GM19372 (cell line): ENCODE data around the gene COQ8A.
"Not testable (repeated sequence)": the region's sequence is repeated elsewhere in the genome, so short reads cannot be mapped to it uniquely, and the experiment has no call there.

Experiments
- ATAC-seq: cut with Tn5 transposase; IDR thresholded peaks from one replicate; pipeline ENCODE4 v1.9.1; 2021; ENCODE audit warnings: mild to moderate bottlenecking, low read depth, moderate library complexity; ENCODE audit not compliant: unreplicated experiment

The COQ8A gene

DNA sequence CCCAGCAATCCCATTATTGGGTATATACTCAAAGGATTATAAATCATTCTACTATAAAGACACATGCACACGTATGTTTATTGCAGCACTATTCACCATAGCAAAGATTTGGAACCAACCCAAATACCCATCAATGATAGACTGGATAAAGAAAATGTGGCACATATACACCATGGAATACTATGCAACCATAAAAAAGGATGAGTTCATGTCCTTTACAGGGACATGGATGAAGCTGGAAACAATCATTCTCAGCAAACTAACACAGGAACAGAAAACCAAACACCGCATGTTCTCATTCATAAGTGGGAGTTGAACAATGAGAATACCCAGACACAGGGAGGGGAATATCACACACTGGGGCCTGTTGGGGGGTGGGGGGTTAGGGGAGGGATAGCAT lies 59.5 kb downstream of the COQ8A start:
- not testable (repeated sequence) for ATAC-seq

DNA sequence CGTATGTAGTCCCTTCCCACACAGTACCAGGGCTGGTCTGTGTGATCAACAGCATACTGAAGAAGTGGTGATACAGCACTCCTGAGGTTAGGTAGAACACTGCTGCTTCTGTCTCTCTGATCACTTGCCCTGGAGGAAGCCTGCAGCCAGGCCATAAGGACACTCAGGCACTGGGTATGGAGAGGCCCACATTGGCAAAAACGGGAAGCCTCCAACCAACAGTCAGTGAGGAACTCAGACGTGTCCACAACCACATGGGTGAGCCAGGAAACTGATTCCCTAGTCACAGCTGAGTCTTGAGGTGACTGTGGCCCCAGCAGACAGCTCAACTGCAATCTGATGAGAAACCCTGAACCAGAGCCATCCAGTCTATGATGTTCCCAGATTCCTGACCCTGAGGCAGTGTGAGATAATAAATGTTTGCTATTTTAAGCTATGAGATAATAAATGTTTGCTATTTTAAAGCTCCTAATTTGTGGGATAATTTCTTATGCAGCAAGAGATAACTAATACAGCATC lies 62.5 kb downstream of the COQ8A start:
- no peak for ATAC-seq

DNA sequence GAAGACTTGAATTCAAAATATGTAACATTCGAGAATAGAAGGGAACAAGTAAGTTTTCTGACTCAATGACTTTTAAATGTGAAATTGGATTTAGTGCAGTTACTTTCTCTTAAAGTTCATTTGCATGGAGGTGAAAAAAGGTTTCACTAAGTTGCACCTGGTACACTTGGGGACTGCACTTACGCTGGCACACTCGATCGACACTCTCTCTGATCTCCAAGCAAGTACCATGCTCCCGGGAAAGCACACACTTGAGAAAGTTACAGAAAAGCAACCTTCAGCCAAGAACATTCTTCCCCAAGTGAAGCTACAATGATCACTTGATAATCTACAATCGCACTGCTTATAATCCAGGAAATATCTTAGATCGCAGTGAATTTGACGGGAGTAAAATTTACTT lies 63.1 kb downstream of the COQ8A start:
- ATAC-seq: no peak

DNA sequence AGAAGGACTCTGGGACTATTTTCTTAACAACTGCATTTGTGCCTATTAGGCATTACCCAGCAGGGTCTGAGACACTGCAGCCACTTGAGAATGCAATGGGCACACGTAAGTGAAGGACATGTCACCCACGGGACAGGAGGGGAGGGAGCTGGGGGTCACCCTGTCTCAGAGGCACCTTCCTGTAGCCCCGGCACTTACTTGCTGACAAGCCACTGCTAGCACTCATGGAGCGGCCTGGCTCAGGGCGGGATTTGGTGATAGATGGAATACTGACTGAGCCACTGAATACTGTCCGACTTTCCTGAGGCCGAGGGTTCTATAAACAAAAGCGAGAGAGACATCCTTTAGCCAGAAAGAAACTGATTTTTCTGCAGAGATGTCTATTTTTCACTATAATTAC lies 64.7 kb downstream of the COQ8A start:
- ATAC-seq: no peak

DNA sequence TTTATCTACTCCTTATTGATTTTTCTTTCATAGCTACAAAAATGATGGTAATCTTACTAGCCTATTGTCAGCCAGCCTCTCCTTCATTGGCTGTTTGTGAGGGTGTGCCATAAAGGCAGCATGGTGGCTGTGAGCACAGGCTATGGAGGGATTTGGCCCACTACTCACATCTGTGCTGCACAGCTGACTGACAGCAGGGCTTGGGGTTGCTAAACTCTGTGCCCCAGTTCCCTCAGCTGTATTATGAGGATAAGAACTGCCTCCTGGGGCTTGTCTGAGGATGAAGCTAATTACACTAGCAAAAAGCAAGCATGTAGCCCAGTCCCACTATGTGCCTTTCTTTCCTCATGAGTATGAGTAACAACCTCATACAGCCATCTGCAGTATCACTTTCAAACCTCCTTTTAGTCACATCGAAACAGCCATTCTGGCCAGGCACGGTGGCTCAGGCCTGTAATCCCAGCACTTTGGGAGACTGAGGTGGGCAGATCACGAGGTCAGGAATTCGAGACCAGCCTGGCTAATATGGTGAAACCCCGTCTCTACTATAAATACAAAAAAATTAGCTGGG lies 66.2 kb downstream of the COQ8A start:
- ATAC-seq: no peak

DNA sequence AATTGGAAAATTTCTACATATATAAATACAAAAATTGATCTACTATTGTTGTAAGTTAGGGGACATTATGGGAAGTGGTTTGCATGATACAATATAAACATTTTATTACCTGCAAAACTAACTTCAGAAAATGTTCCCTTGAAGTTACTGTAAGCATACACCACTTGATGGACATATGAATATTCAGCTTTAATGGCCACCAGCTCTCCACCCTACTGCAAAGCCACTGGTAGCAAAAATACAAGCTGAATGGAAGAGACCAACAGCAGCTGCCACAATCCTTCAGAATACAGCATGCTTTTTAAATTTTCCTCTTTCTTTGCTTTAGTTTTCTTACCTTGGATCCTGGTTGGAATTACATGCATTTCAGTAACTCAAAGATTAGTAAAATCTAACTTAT lies 69.8 kb downstream of the COQ8A start:
- ATAC-seq: no peak

DNA sequence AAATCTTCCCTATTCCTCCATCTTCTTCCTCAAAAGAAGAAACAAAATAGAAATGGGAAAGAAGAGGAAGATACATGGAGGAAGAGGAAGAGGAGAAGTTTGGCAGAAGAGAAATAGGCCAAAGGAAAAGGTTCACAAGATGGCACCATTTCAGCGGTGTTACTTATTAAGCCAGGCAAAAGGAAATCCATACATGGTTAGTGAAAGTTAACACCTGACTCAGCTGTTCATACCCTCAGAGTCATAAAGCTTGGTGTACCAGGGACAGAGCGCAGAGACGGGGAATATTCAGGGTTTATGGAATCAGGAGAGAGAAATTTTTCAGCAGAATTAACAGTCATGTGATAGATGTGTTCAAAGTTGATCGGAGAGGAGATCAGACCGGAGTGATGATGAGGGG lies 70.6 kb downstream of the COQ8A start:
- no peak for ATAC-seq

DNA sequence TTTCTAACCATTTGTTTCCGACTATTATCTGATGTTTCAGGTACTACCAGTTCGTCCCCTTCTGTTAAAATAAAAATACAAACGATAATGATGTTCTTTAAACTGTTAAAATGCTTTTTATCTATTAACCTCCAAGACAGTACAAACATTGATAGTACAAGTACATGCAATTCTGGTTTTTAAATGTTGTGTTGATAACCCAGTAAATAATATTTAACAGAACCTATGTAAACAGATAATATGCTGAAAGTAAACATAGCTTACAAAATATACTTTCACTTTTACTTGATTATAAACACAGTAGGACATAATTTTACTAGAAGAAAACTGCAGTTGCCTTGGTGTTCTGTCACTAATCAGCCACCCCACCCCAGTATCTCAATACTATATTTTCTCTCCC lies 76.9 kb downstream of the COQ8A start:
- no peak for ATAC-seq

DNA sequence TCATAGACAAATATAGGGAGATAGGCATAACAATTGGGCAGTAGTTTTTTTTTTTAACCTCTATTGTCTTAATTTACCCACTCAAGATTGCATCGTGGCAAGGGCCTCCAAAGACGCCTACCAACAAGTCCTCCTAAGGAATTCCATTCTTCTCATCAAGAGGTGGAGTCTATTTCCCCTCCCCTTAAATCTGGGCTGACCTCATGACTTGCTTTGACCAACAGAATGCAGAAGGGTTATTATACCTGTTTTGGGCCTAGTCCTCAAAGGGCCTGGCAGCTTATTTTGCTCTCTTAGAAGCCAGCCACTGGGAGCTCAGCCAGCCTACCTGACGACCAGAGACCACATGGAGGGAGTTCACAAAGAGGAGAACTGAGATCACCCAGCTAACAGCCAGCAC lies 92.3 kb downstream of the COQ8A start:
- ATAC-seq: no peak

DNA sequence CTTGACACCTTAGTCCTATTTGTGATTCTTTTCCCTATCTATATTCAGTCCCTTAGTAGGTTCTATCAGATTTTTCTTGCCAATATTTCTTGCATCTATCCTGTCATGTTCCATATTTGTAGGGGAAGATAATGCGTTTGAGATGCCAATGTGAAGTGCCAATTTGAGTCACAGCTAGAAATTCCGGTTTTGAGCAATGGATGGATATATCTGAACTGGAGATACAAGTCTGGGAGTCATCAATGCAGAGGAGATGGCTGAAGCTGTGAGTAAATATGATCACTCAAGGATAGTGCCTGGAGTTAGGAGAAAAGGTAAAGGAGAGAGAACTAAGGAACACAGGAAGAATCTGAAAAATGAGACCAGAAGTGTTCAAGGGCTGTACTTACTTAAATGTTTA lies 93.8 kb downstream of the COQ8A start:
- no peak for ATAC-seq

DNA sequence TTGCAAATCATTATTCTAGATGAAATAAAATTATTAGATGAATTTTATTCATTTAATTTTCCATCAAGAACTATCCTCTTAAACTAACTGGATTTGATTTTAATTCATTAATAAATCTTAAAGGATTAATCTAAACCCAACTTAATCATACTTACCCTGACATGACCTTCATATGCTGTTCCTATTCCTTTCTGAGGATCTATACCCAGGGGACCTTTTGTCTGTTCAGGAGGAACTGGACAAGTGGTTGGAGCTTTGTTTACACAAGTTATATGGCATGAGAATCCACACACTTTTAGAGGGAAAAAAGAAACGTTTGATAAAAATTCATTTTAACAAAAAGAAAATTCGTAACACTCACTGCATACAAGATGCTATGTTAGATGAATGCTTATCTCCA lies 95.2 kb downstream of the COQ8A start:
- ATAC-seq: no peak

DNA sequence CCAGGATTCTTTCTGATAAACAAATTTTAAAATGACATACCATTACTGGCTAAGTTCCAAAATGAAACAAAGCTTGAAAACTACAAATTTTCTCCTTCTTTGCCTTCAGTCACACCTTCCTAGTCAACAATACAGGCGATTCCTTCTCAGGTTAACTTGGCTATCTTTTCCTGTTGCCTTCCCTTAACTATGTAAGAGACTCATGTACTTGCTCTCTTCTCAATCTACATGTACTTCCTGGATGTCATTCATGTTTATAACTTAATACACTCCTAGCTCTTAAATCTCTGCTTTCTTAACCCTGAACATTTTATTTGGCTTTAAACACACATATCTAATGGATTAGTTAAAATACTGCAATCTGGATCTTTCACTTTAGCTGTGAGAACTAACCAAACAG lies 97.0 kb downstream of the COQ8A start:
- no peak for ATAC-seq
